Breast epithelium (tissue), 4 donors: ENCODE measurements around the gene CASZ1. TPM values are rescaled to one million over a fixed set of nuclear protein-coding genes. Genes with fewer than 3 reads are reported as not detected.

Source experiments
- DNase-seq, 2 donors: peaks; one replicate each; pipeline ENCODE4 v3.0.0-alpha.2; 2019; ENCODE audit warnings: low spot score in 2 of 2
- H3K27ac ChIP-seq, 2 donors: fragments of 200-600 bp; sonication (generic) in 1 of 2; one replicate each; pipeline ENCODE4 v1.5.1; 2016 to 2019; ENCODE audit warnings: mild to moderate bottlenecking in 1 of 2
- H3K27me3 ChIP-seq, 2 donors: fragments of 200-600 bp; sonication (generic) in 1 of 2; one replicate each; pipeline versions ENCODE4 v1.5.1 to v1.6.0; 2017 to 2019; ENCODE audit warnings: control low read depth in 1 of 2, mild to moderate bottlenecking in 1 of 2
- H3K36me3 ChIP-seq: fragments of 200-600 bp; one replicate; pipeline ENCODE4 v1.5.1; 2019
- H3K4me1 ChIP-seq, 2 donors: fragments of 200-600 bp; sonication (generic); one replicate each; pipeline ENCODE4 v1.5.1; 2016 to 2019; ENCODE audit warnings: control low read depth in 1 of 2
- H3K4me3 ChIP-seq, 3 donors: fragments of 200-600 bp; sonication (generic); 1 replicate in 2 of 3; 2 replicates in 1 of 3; pipeline ENCODE4 v1.5.1; 2016 to 2019; ENCODE audit warnings: mild to moderate bottlenecking in 3 of 3, moderate library complexity in 2 of 3
- H3K9me3 ChIP-seq, 2 donors: fragments of 200-600 bp; sonication (generic) in 1 of 2; one replicate each; pipeline ENCODE4 v1.5.1; 2016 to 2019; ENCODE audit warnings: control low read depth in 1 of 2
- CTCF ChIP-seq, 3 donors: fragments of 450-650 bp; IDR thresholded peaks; one replicate each; pipeline ENCODE4 v1.5.1; 2016 to 2017; ENCODE audit warnings: antibody characterized with exemption in 3 of 3, mild to moderate bottlenecking in 3 of 3, moderate library complexity in 3 of 3
- POLR2A ChIP-seq: fragments of 450-650 bp; IDR thresholded peaks from one replicate; pipeline ENCODE4 v1.6.1; 2016; ENCODE audit warnings: antibody characterized with exemption, mild to moderate bottlenecking, moderate library complexity
- POLR2AphosphoS5 ChIP-seq, 3 donors: sonication (generic); formaldehyde crosslinking; IDR thresholded peaks; one replicate each; pipeline ENCODE4 v1.6.1; 2017; ENCODE audit warnings: antibody characterized with exemption in 3 of 3
- intact Hi-C: fragments of 100-400 bp; cut with DNase I; formaldehyde crosslinking; loops from one replicate; pipeline ENCODE4 v1.15.1; 2023; ENCODE audit warnings: low total_unique reads
- total RNA-seq, 3 donors: library from RNA; depleted of rRNA; stranded (reverse); fragments of >200 nt; gene quantifications; one replicate each; pipeline ENCODE4 v1.1.0, GENCODE V29; 2016

The CASZ1 gene
- total RNA-seq, 3 donors from 2014 or later, result 1.1 to 39.1 (median 32.4) TPM

- H3K27ac ChIP-seq, result peak overlapping the region in 1 of 2 donors; percentile 5
- no peaks in the 10 kb centered on the region for H3K9me3 ChIP-seq
- no peak overlapping the region for H3K4me3 ChIP-seq
- intact Hi-C loops, result no loop called here
- H3K36me3 ChIP-seq, result no peaks in the 10 kb centered on the region
- no peak for DNase-seq
- no peaks in the 10 kb centered on the region for H3K27me3 ChIP-seq
- peaks cover 11 to 31% of the 10 kb centered on the region in 2 donors for H3K4me1 ChIP-seq
- TF ChIP-seq POLR2AphosphoS5 (IDR thresholded peaks at IDR 0.05) (no peak), CTCF (IDR thresholded peaks at IDR 0.05) (no peak), POLR2A (no peak)
Measured at GRCh38 chr1:10740123-10740522, 56.3 kb downstream of the CASZ1 start.

- no peak for TF ChIP-seq POLR2A
- TF ChIP-seq CTCF (IDR thresholded peaks at IDR 0.05), result no peak
- TF ChIP-seq POLR2AphosphoS5 (IDR thresholded peaks at IDR 0.05), result no peak
- H3K27ac ChIP-seq, result peak overlapping the region in 1 of 2 donors; percentile 5
- peaks cover 11 to 31% of the 10 kb centered on the region in 2 donors for H3K4me1 ChIP-seq
- no peak for DNase-seq
- intact Hi-C loops, result no loop called here
- no peaks in the 10 kb centered on the region for H3K9me3 ChIP-seq
- H3K27me3 ChIP-seq, result no peaks in the 10 kb centered on the region
- no peaks in the 10 kb centered on the region for H3K36me3 ChIP-seq
- no peak overlapping the region for H3K4me3 ChIP-seq
Measured at GRCh38 chr1:10739589-10739988, 56.9 kb downstream of the CASZ1 start.

- H3K4me3 ChIP-seq, result no peak overlapping the region
- peak overlapping the region; percentile 76 to 87 for H3K27ac ChIP-seq
Measured at GRCh38 chr1:10738061-10739058, 58.1 kb downstream of the CASZ1 start.

GRCh38 chr1:10737651-10738050 lies 58.8 kb downstream of the CASZ1 start:
- Histone ChIP-seq H3K27me3 (peaks cover 0 to 3% of the 10 kb centered on the region in 2 donors), H3K9me3 (no peaks in the 10 kb centered on the region), H3K27ac (peak overlapping the region; percentile 76 to 87), H3K4me3 (no peak overlapping the region), H3K4me1 (peaks cover 11 to 38% of the 10 kb centered on the region in 2 donors), H3K36me3 (no peaks in the 10 kb centered on the region)
- TF ChIP-seq POLR2AphosphoS5 (IDR thresholded peaks at IDR 0.05), result no peak
- no peak for TF ChIP-seq CTCF (IDR thresholded peaks at IDR 0.05)
- TF ChIP-seq POLR2A, result no peak
- no peak for DNase-seq
- intact Hi-C loops, result no loop called here

More at GRCh38 chr1:10738061-10739058, 58.1 kb downstream of the CASZ1 start:
- intact Hi-C loops, result no loop called here
- TF ChIP-seq POLR2A, result no peak
- TF ChIP-seq POLR2AphosphoS5 (IDR thresholded peaks at IDR 0.05), result no peak
- no peak for TF ChIP-seq CTCF (IDR thresholded peaks at IDR 0.05)
- no peaks in the 10 kb centered on the region for H3K36me3 ChIP-seq
- peaks cover 11 to 38% of the 10 kb centered on the region in 2 donors for H3K4me1 ChIP-seq
- no peaks in the 10 kb centered on the region for H3K27me3 ChIP-seq
- H3K9me3 ChIP-seq, result no peaks in the 10 kb centered on the region
- DNase-seq, result peak; percentile 68 to 82
